Transverse colon (tissue), 4 donors: ENCODE results near the gene AHSG. TPM values are rescaled to one million over a fixed set of nuclear protein-coding genes. Genes with fewer than 3 reads are reported as not detected.
"Not testable (repeated sequence)": the region's sequence is repeated elsewhere in the genome, so short reads cannot be mapped to it uniquely, and the experiment has no call there.

Experiments used
- DNase-seq: peaks from one replicate; pipeline ENCODE4 v3.0.0-alpha.2; 2019
- H3K27ac ChIP-seq, 4 donors: fragments of 200-600 bp; sonication (generic); 2 replicates each; pipeline ENCODE4 v1.5.1; 2016 to 2018; ENCODE audit warnings: inconsistent platforms in 4 of 4
- H3K27me3 ChIP-seq: fragments of 200-600 bp; sonication (generic); 2 replicates; pipeline ENCODE4 v1.5.1; 2017; ENCODE audit warnings: inconsistent platforms
- H3K36me3 ChIP-seq, 4 donors: fragments of 200-600 bp; sonication (generic); 2 replicates each; pipeline ENCODE4 v1.5.1; 2017 to 2019; ENCODE audit warnings: inconsistent platforms in 4 of 4
- H3K4me1 ChIP-seq, 4 donors: fragments of 200-600 bp; sonication (generic); 2 replicates each; pipeline ENCODE4 v1.5.1; 2017 to 2020; ENCODE audit warnings: inconsistent platforms in 4 of 4
- H3K4me3 ChIP-seq, 4 donors: fragments of 200-600 bp; sonication (generic); 1 replicate in 1 of 4; 2 replicates in 3 of 4; pipeline versions ENCODE4 v1.5.1 to v1.6.1; 2017 to 2019; ENCODE audit warnings: inconsistent platforms in 4 of 4
- H3K9me3 ChIP-seq, 2 donors: fragments of 200-600 bp; sonication (generic); 2 replicates each; pipeline ENCODE4 v1.5.1; 2017 to 2019; ENCODE audit warnings: inconsistent platforms in 2 of 2
- CTCF ChIP-seq, 5 experiments: fragments of 200-600 bp in 3 of 5; fragments of 450-650 bp in 2 of 5; sonication (generic) in 3 of 5; IDR thresholded peaks; 1 replicate in 2 of 5; 2 replicates in 3 of 5; pipeline ENCODE4 v1.5.1; 2016 to 2017; ENCODE audit warnings: antibody characterized with exemption in 5 of 5, inconsistent platforms in 3 of 5, mild to moderate bottlenecking in 2 of 5, moderate library complexity in 1 of 5
- EP300 ChIP-seq: sonication (generic); formaldehyde crosslinking; IDR thresholded peaks from one replicate; pipeline ENCODE4 v1.6.1; 2017; ENCODE audit warnings: antibody characterized with exemption, low read depth
- POLR2A ChIP-seq: fragments of 450-650 bp; IDR thresholded peaks from one replicate; pipeline ENCODE4 v1.6.1; 2016; ENCODE audit warnings: antibody characterized with exemption, mild to moderate bottlenecking, moderate library complexity
- POLR2AphosphoS5 ChIP-seq, 3 donors: sonication (generic); formaldehyde crosslinking; IDR thresholded peaks; one replicate each; pipeline ENCODE4 v1.6.1; 2016; ENCODE audit warnings: antibody characterized with exemption in 3 of 3
- WGBS, 2 donors: methylation state at CpG; one replicate each; pipeline ENCODE4 v1.1.5; 2018; ENCODE audit warnings: low coverage in 1 of 2; 5-methylcytosine and 5-hydroxymethylcytosine counted together
- in situ Hi-C, 4 donors: fragments of 200-750 bp; cut with MboI; loops; one replicate each; pipeline versions ENCODE4 v1.15.0 to v1.15.1; 2017; ENCODE audit warnings: low sequenced_read_pairs in 3 of 4, low pct_ligation_motif_present in 1 of 4, low pct_unique_long_range_greater_than_20kb in 1 of 4
- intact Hi-C: fragments of 100-400 bp; cut with DNase I; formaldehyde crosslinking; loops from one replicate; pipeline ENCODE4 v1.15.1; 2023; ENCODE audit warnings: low total_unique reads
- total RNA-seq, 4 donors: library from RNA; depleted of rRNA; stranded (reverse); fragments of >200 nt; gene quantifications; one replicate each; pipeline ENCODE4 v1.1.0, GENCODE V29; 2016

AHSG gene
- not detected for total RNA-seq

GRCh38 chr3:186612721-186613636, at the start of gene AHSG:
AHSG (plus strand) TSS chr3:186613060; CDS start chr3:186613142, 82 bp downstream.
- in situ Hi-C loops (loop anchor here (10.0 to 25.0 kb wide), 3 partner anchors 199 to 549 kb away; partner anchors contain the start of gene RFC4 (in 2 of the 4)), intact Hi-C loops (loop anchor here (10.0 kb wide), 1 partner anchor 628 kb away; no protein-coding TSS in a partner anchor)
- peaks cover 0 to 11% (median 4%) of the 10 kb centered on the region in 4 donors for H3K4me1 ChIP-seq
- DNase-seq = no peak
- H3K27ac ChIP-seq = no peak within 1 kb of the TSS
- 92 to 95% methylated on average over 4 to 7 of the region's 7 CpGs for WGBS, 2 donors
- no peak for TF ChIP-seq POLR2A
- no peak for TF ChIP-seq EP300
- TF ChIP-seq CTCF (IDR thresholded peaks at IDR 0.05) = no peak
- no peak for TF ChIP-seq POLR2AphosphoS5 (IDR thresholded peaks at IDR 0.05)
- H3K36me3 ChIP-seq = no peaks in the 10 kb centered on the region
- H3K4me3 ChIP-seq = no peak within 1 kb of the TSS
- H3K9me3 ChIP-seq = no peaks in the 10 kb centered on the region
- peaks cover 24% of the 10 kb centered on the region for H3K27me3 ChIP-seq

- H3K36me3 ChIP-seq = peaks cover 0 to 10% (median 0%) of the 10 kb centered on the region in 4 donors
- no peak overlapping the region for H3K4me3 ChIP-seq
- no peak for DNase-seq
- TF ChIP-seq EP300 (no peak), CTCF (IDR thresholded peaks at IDR 0.05) (no peak), POLR2A (no peak), POLR2AphosphoS5 (IDR thresholded peaks at IDR 0.05) (no peak)
- intact Hi-C loops = no loop called here
- peaks cover 6 to 46% (median 20%) of the 10 kb centered on the region in 4 donors for H3K4me1 ChIP-seq
- no peak overlapping the region for H3K27ac ChIP-seq
- H3K27me3 ChIP-seq = no peaks in the 10 kb centered on the region
- H3K9me3 ChIP-seq = no peaks in the 10 kb centered on the region
- in situ Hi-C loops = no loop called here
Observed at GRCh38 chr3:186564586-186564985, 48.3 kb upstream of the AHSG start.

GRCh38 chr3:186566772-186567071, 46.1 kb upstream of the AHSG start:
- Histone ChIP-seq H3K4me1 (peaks cover 18 to 51% (median 31%) of the 10 kb centered on the region in 4 donors), H3K9me3 (no peaks in the 10 kb centered on the region), H3K4me3 (peak overlapping the region; percentile 76 to 98 (median 84)), H3K27me3 (no peaks in the 10 kb centered on the region), H3K27ac (peak overlapping the region; percentile 92 to 99 (median 94)), H3K36me3 (peaks cover 0 to 10% (median 0%) of the 10 kb centered on the region in 4 donors)
- DNase-seq = no peak
- intact Hi-C loops (no loop called here), in situ Hi-C loops (no loop called here)
- TF ChIP-seq CTCF (IDR thresholded peaks at IDR 0.05) (no peak), EP300 (no peak), POLR2AphosphoS5 (IDR thresholded peaks at IDR 0.05) (no peak), POLR2A (no peak)
- 0% methylated on average over 1 to 8 of the region's 14 CpGs for WGBS, 2 donors

GRCh38 chr3:186567072-186567921, 45.6 kb upstream of the AHSG start, which contains the start of gene TBCCD1:
TBCCD1 (minus strand) TSS chr3:186567339; CDS start chr3:186564329, 3,010 bp downstream.
- peaks cover 21 to 55% (median 34%) of the 10 kb centered on the region in 4 donors for H3K4me1 ChIP-seq
- in situ Hi-C loops = no loop called here

GRCh38 chr3:186569361-186569760, 43.5 kb upstream of the AHSG start:
- Histone ChIP-seq H3K27ac (peak overlapping the region; percentile 83 to 96 (median 90)), H3K4me3 (peak overlapping the region in 2 of 4 donors; percentile 78 to 79), H3K4me1 (peaks cover 21 to 52% (median 34%) of the 10 kb centered on the region in 4 donors), H3K36me3 (peaks cover 0 to 18% (median 4%) of the 10 kb centered on the region in 4 donors)
- DNase-seq, H3K27me3 ChIP-seq, H3K9me3 ChIP-seq, in situ Hi-C loops, intact Hi-C loops: not testable (repeated sequence)
- 52% methylated on average over 7 to 11 of the region's 11 CpGs for WGBS, 2 donors

More at GRCh38 chr3:186567072-186567921, 45.6 kb upstream of the AHSG start, which contains the start of gene TBCCD1:
- Histone ChIP-seq H3K27me3 (no peaks in the 10 kb centered on the region), H3K36me3 (peaks cover 0 to 6% (median 0%) of the 10 kb centered on the region in 4 donors), H3K4me3 (peak within 1 kb of the TSS; percentile 76 to 98 (median 84)), H3K27ac (peak within 1 kb of the TSS; percentile 92 to 99 (median 94)), H3K9me3 (no peaks in the 10 kb centered on the region)
- TF ChIP-seq POLR2AphosphoS5 (IDR thresholded peaks at IDR 0.05) (peak; percentile 80 to 97 (median 96)), EP300 (no peak), POLR2A (peak; percentile 96), CTCF (IDR thresholded peaks at IDR 0.05) (no peak)
- intact Hi-C loops = no loop called here
- peak; percentile 95 for DNase-seq
- 0% methylated on average over 5 to 54 of the region's 66 CpGs for WGBS, 2 donors
